ENCODE measurements around the gene MBP.

DNA sequence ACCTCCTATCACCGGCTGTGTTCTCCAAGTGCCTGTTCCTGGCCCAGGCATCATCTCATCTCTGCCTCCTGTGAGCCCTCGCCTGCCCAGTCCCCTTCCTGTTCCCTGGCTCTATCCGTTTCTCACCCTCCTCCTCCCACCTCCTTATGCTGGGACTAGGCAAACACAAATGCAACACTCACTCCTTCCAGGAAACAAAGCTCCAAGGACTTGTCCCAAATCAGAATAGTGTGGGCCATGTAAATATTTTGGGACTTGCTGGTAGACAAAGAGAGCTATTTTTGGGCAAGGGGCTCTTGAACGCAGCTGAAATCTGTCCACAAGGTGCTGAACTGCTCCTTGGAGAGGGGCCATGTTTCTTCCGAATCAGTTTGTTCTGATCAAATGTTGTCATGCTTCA, 25.3 kb downstream of the MBP start:
- no peak for TF ChIP-seq POLR2AphosphoS5 (IDR thresholded peaks at IDR 0.05; ENCODE audit: low read depth, low read length)
- TF ChIP-seq TAF1 (IDR thresholded peaks at IDR 0.05; ENCODE audit: borderline replicate concordance, insufficient read depth, low read length), result no peak
- no peak for TF ChIP-seq REST (IDR thresholded peaks at IDR 0.05; ENCODE audit: insufficient read depth in 1 of 2, low read depth in 2 of 2, low read length in 2 of 2)

All from PFSK-1 (cell line).